ENCODE data around the gene NRAP.

- no peak for TF ChIP-seq CTCF (IDR thresholded peaks at IDR 0.05 in 4 of 5, conservative IDR thresholded peaks at IDR 0.05 in 1 of 5)
- TF ChIP-seq POLR2A (IDR thresholded peaks at IDR 0.05): no peak
These were observed 122.8 kb downstream of the NRAP start for GRCh38 chr10:113540845-113541548.
